GM15510 (cell line): Measurements from ENCODE around the gene DQX1.

ENCODE experiments used
- POLR2A ChIP-seq: IDR thresholded peaks from 3 replicates; pipeline ENCODE4 v1.6.1; 2011; ENCODE audit warnings: borderline replicate concordance; ENCODE audit not compliant: insufficient read length; ENCODE audit errors: extremely low read depth

DQX1 gene, protein sequence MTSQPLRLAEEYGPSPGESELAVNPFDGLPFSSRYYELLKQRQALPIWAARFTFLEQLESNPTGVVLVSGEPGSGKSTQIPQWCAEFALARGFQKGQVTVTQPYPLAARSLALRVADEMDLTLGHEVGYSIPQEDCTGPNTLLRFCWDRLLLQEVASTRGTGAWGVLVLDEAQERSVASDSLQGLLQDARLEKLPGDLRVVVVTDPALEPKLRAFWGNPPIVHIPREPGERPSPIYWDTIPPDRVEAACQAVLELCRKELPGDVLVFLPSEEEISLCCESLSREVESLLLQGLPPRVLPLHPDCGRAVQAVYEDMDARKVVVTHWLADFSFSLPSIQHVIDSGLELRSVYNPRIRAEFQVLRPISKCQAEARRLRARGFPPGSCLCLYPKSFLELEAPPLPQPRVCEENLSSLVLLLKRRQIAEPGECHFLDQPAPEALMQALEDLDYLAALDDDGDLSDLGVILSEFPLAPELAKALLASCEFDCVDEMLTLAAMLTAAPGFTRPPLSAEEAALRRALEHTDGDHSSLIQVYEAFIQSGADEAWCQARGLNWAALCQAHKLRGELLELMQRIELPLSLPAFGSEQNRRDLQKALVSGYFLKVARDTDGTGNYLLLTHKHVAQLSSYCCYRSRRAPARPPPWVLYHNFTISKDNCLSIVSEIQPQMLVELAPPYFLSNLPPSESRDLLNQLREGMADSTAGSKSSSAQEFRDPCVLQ

DNA sequence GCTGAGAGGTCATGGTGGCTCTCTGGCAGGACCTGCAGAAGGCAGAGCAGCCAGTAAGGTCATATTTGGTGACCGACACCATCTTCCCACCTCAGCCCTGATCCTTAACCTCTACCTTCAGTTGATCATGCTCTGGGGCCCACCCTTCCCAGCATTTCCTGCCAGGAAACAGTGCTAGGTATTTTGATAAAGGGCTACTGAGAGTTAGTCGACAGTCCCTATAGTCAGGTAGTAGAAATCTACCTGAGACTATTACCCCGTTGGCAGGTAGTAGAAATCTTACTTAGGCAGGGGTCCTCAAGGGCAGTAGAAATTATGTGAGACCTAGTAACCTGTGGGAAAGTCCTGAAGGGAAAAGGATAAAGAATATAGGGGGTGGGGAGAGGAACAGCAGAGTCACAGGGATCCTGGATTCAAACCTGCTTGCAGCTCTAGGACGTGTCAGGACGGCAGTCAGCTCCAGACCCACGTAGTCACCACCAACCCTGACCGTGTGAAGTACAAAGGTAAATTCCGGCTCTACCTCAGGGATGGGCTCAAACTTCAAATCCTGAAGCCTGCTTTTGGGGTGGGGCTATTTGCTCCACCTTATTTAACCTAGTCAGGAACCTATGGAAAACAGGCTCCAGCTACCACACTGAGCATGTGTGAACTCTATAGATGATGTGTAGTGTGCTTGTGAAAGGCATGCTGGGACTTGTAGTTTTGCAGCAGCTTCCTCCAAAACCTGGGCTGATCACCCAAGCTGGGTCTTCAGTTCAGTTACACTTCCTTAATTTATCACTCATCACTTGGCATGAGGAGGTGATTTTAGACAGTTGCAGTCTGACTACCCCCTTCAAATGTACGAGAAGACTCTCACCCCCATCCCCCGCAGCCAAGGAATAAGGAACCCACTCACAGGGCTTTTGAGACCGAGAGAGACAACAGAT is at the start of gene DQX1:
Gene DQX1 (minus strand): TSS at position 515 of the 932 bp plus-strand sequence. CDS start 502 bp downstream, at position 13.
- no peak for TF ChIP-seq POLR2A

DNA sequence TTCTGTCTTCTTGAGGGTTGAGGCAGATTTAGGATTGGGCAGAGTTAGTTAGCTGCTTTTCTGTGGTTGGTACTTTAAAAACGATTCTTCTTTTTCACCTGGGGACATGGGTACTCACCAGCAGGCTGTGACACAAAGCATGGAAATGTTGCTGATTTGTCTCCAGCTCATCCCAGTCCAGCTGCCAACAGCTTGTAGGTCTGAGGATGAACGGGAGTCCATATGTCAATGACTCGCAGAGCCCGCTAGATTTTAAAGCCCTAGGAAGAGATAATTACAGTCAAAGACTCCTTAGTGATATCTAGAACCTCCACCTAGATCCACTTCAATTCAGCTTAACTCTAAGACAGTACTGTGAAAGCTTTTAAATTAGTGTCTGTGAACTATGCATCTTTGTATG is 49.3 kb upstream of the DQX1 start:
- TF ChIP-seq POLR2A: no peak

DNA sequence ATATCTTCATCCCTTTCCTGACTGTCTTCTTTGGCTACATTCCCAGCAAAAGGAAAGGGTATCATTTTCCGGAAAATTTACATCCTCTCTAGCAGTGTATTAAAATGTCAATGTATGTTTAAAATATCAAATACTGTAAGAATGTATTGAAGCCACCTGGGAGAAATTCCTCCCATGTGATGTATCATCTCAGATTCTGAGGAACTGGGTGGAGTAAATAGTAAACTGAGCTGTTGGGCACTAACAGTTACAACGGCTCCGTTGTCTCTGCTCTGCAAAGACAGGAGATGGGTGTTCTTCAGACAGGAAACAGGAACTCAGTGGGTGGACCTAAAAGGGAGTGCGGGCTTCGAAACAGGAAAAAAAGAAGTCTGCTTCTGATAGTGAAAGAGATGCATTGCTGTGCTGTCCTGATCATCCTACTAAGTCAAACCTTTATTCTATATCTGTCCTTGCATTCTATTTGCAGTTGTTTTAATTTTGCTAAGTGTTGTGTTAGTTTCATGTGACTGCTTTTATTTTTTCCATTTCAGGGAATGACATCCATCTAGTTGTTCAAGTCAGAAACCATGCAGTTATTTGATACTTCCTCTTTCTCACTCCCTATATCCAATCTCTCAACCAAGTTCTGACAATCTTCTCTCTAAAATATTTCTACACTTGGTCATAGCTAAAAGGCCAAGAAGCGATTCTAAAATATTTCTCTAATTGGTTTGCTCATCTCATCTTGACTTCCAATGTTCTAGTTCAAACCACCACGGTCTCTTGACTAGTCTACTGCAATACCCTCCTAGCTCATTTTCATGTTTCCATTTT is 47.9 kb upstream of the DQX1 start:
- peak; percentile 26 for TF ChIP-seq POLR2A

DNA sequence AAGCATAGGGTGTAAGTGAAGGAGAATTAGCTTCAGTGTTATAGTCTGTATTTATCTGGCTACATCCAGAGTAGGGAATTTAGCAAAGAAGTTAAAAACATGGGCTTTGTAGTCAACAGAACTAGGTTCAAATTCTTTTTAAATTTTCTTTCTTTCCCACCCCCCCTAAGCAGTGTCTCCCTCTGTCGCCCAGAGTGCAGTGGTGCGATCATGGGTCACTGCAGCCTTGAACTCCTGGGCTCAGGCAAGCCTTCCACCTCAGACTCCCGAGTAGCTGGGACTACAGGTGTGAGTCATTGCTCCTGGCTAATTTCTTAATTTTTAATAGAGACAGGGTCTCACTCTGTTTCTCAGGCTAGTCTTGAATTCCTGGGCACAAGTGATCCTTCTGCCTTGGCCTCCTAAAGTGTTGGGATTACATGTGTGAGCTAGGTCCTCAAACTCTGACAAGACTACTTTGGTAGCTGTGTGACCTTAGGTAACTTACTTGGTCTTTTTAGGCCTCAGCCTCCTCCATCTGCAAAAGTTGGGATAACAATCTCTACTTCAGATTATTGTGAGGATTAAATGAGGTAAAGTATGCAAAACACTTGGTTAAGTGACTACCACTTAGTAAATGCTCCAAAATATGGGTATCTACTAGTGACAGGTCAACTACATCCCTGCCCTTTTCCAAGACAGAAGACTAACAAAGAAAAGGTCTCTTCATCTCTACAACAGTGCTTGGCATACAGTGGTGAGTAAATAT is 46.3 kb upstream of the DQX1 start:
- no peak for TF ChIP-seq POLR2A

DNA sequence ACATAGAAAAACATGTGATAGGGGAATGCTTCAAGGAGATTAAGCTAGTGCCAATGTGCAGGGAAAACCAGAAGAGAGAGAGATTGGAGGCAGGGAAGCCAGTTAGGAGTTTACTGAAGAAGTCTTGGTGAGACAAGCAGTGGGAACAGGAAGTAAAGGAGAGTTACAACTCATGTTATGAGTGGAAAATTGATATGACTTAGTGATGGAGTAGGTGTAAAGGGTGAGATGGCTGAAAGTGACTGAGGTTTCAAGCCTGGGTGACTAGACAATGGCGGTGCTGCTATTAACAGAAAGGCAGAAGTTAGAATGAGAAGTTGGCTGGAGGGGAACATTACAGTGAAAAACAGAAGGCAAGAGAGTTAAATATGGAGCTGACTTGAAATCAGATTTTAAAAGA is 45.0 kb upstream of the DQX1 start:
- no peak for TF ChIP-seq POLR2A

DNA sequence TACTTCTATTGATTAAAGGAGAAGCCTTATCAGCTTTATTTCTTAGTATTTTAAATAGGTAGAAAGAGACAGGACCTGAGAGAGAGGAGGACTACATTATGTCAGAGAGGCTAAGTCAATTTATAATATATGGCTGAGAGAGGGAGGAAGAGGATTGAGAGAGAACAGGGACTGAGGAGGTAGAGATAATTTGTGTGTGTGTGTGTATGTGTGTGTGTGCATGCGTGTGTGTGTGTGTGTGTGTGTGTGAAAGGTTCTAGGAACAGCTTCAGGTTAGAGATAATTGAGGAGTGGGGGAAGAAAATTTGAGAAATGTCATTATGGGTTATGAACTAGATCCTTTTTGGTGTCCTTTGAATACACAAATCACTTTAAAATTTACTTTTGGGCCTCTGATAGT is 43.7 kb upstream of the DQX1 start:
- TF ChIP-seq POLR2A: no peak

DNA sequence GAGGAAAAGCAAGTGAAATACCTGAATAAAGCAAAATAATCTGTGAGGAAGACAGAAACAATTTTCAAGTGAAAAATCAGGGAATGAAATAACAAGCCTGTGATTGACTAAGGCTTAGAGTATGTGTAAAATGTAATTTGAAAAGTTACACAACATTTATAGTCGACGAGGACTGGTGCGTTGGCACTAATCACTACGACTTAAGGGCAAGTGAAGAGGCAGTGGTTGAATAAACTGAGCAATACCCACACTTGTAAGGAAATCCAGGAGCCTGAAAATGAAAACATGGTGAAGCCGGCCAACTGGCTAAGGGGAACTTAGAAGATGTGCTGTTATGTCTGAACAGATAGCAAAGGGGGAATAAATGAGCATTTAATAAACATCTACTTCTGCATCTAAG is 41.9 kb upstream of the DQX1 start:
- no peak for TF ChIP-seq POLR2A

DNA sequence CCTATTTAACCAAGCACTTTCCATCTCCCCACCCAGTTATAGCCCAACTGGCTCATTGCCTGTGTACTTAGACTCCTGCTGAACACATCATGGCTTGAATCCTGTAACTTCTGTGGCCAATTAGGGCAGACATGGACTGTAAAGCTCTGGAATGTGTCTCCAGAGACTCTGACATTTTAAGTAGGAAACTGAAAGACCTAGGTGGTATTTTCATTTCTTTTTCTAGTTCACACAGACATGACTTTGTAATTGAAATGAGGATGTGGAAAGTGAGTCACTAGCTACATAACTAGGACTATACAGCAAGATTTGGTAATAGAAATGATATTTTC is 40.7 kb upstream of the DQX1 start:
- TF ChIP-seq POLR2A: no peak

DNA sequence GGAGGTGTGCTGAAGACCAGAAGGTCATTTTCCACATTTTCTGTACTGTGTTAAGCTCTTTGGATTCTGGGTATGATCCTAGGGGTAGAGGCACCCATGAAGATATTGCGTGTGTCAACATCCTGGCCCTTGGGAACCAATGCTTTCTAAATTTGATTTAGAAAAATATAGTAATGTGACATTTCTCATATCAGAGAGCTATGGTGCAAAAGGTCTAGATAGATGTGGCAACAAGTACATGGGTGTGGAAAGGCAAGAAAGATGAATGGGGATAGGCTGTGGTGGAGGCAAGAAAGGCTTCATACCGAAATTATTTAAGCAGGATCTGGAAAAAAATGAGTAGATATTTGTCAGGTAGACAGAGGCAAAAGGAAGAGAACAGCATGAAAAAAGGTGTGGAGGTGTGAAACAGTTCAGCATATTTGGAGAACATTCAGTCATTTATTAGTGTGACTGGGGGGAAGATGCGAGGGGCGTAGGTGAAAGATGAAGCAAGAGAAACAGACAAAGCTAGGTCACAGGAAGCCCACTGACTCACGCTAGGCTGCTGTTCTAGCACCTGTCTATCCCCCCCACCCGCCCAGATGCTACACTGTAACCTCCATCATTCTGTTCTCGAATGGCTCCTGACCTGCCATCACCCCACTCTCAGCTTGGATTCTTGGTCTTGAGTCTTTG is 40.2 kb upstream of the DQX1 start:
- TF ChIP-seq POLR2A: no peak

DNA sequence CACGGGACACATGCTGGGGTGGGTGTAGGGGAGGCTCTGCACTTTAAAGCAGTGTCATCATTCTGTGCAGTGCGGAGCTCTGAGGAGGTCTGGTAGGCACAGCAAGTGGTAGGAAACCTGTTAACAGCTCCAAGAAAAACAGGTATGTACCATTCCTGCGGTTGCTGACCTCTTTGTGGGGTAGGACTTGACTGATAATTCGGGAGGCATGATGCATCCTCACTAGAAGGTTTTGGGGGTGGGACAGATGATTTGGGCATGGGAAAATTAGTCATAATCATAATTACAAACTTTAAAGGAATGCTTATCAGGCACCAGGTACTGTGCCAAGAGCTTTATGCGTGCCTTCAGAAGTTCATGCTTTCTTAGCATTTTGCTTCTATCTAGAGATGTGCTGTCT is 38.2 kb upstream of the DQX1 start:
- no peak for TF ChIP-seq POLR2A

DNA sequence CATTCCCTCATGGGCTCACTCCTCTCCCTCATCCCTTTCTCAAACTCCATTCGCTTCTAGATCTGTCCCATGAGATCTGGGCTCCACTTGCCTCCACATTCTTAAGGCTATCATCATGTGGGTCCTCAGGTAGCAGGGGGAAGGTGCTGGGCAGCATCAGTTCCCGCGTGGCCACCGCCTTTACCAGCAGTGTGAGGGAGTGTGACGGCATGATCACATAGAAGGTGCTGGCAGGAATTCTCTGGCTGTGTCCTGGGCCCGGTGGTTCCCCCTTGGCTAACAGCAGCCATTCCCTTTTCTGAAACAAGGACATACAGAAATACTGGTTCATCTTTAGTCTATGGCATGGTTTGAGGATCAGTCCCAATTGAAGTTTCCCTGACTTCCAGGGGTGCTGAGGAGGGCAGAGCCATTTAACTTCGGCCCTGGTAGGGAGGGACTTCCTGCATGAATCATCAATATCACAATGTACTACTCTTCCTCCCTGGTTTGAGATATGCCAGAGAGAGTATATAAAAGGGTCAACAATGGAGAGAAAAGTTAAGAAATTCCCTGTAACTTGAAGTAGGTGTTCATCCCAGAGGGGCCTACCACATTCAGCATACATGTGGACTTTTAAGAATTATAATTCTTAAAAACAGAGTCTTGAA is 36.2 kb upstream of the DQX1 start:
- no peak for TF ChIP-seq POLR2A

DNA sequence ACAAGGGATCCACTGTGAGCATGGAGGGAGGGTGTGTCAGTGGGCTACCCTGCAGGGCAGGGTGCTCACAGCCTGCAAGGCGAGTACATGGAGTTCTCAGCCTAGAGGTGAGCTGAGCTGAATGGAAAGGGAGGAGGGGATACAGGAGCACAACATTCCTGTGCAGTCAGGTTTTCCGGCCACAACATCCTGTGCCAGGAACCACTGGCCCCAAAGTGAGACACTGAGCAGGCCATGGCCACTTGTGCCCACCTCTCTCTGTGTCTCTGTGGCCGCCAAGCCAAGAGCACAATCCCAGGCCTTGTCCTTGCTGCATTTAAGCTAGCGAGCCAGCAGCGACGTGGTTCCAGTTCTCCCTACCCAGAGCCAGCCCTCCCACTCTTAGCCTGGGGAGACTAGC is 34.6 kb upstream of the DQX1 start:
- no peak for TF ChIP-seq POLR2A

DNA sequence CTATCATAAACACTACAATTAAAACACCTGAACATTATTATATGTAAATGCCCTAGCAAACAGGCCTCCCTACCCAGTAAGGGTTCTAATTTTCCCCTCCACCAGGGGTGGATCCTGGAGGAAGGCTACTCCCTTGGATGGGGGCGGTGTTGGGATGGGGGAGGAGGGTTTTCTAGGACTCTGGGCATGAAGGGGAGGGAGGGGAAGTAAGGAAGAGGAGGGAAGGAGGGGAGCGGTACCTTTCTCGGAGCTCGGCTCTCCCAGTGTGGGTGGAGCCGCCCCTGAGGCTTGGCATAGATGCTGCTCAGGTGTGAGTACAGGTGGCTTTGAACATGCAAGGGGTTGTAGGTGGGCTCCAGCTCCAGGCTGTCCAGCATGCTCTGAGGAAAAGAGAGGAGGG is 33.9 kb upstream of the DQX1 start:
- TF ChIP-seq POLR2A: no peak
